Tibial artery (tissue), 4 donors: ENCODE data around the gene NDUFAF8.
A peak's percentile ranks its signal among the peaks of the same experiment; 100 is the strongest.

Experiments
- DNase-seq, 2 donors: peaks; one replicate each; pipeline ENCODE4 v3.0.0-alpha.2; 2019
- H3K27ac ChIP-seq, 2 donors: fragments of 200-600 bp; sonication (generic) in 1 of 2; 1 replicate in 1 of 2; 2 replicates in 1 of 2; pipeline ENCODE4 v1.5.1; 2018 to 2019; ENCODE audit warnings: mild to moderate bottlenecking in 1 of 2
- H3K27me3 ChIP-seq, 2 donors: fragments of 200-600 bp; sonication (generic) in 1 of 2; one replicate each; pipeline versions ENCODE4 v1.5.1 to v1.6.0; 2016 to 2019
- H3K36me3 ChIP-seq, 3 donors: fragments of 200-600 bp; sonication (generic) in 2 of 3; one replicate each; pipeline ENCODE4 v1.5.1; 2016 to 2019; ENCODE audit warnings: mild to moderate bottlenecking in 2 of 3
- H3K4me1 ChIP-seq, 4 donors: fragments of 200-600 bp; sonication (generic) in 2 of 4; 1 replicate in 3 of 4; 2 replicates in 1 of 4; pipeline ENCODE4 v1.5.1; 2016 to 2019
- H3K4me3 ChIP-seq, 2 donors: fragments of 200-600 bp; sonication (generic) in 1 of 2; 1 replicate in 1 of 2; 2 replicates in 1 of 2; pipeline ENCODE4 v1.5.1; 2018 to 2019; ENCODE audit warnings: mild to moderate bottlenecking in 2 of 2
- H3K9me3 ChIP-seq, 3 donors: fragments of 200-600 bp; sonication (generic) in 1 of 3; one replicate each; pipeline ENCODE4 v1.5.1; 2016 to 2019
- CTCF ChIP-seq, 2 experiments: fragments of 200-600 bp in 1 of 2; fragments of 450-650 bp in 1 of 2; IDR thresholded peaks; one replicate each; pipeline ENCODE4 v1.5.1; 2017 to 2019; ENCODE audit warnings: antibody characterized with exemption in 2 of 2, mild to moderate bottlenecking in 1 of 2, moderate library complexity in 1 of 2
- intact Hi-C: fragments of 100-400 bp; cut with DNase I; formaldehyde crosslinking; loops from one replicate; pipeline ENCODE4 v1.15.0; 2023; ENCODE audit warnings: low total_unique reads

The NDUFAF8 gene

GRCh38 chr17:81218459-81218858 lies 20.7 kb upstream of the NDUFAF8 start:
- TF ChIP-seq CTCF (IDR thresholded peaks at IDR 0.05): no peak
- intact Hi-C loops: no loop called here
- Histone ChIP-seq H3K36me3 (peaks cover 0 to 31% (median 0%) of the 10 kb centered on the region in 3 donors), H3K9me3 (no peaks in the 10 kb centered on the region), H3K4me1 (peaks cover 6 to 17% (median 16%) of the 10 kb centered on the region in 4 donors), H3K27me3 (no peaks in the 10 kb centered on the region), H3K27ac (no peak overlapping the region), H3K4me3 (no peak overlapping the region)
- DNase-seq: no peak

GRCh38 chr17:81218991-81219390 lies 20.1 kb upstream of the NDUFAF8 start:
- Histone ChIP-seq H3K4me3 (no peak overlapping the region), H3K27ac (no peak overlapping the region), H3K9me3 (no peaks in the 10 kb centered on the region), H3K4me1 (peaks cover 6 to 21% (median 20%) of the 10 kb centered on the region in 4 donors), H3K36me3 (peaks cover 0 to 31% (median 0%) of the 10 kb centered on the region in 3 donors), H3K27me3 (no peaks in the 10 kb centered on the region)
- no peak for TF ChIP-seq CTCF (IDR thresholded peaks at IDR 0.05)
- DNase-seq: no peak
- intact Hi-C loops: no loop called here

- TF ChIP-seq CTCF (IDR thresholded peaks at IDR 0.05): no peak
- no peak overlapping the region for H3K27ac ChIP-seq
- peaks cover 6 to 21% (median 21%) of the 10 kb centered on the region in 4 donors for H3K4me1 ChIP-seq
- no peak for DNase-seq
- intact Hi-C loops: no loop called here
- H3K4me3 ChIP-seq: no peak overlapping the region
- peaks cover 0 to 31% (median 0%) of the 10 kb centered on the region in 3 donors for H3K36me3 ChIP-seq
- H3K27me3 ChIP-seq: no peaks in the 10 kb centered on the region
- H3K9me3 ChIP-seq: no peaks in the 10 kb centered on the region
Measured at GRCh38 chr17:81219476-81220180, 19.5 kb upstream of the NDUFAF8 start.

GRCh38 chr17:81221371-81221841 lies 17.7 kb upstream of the NDUFAF8 start:
- no peak for DNase-seq
- no peaks in the 10 kb centered on the region for H3K9me3 ChIP-seq
- H3K27ac ChIP-seq: no peak overlapping the region
- no peak for TF ChIP-seq CTCF (IDR thresholded peaks at IDR 0.05)
- no peak overlapping the region for H3K4me3 ChIP-seq
- H3K4me1 ChIP-seq: peaks cover 6 to 21% (median 21%) of the 10 kb centered on the region in 4 donors
- H3K36me3 ChIP-seq: peaks cover 0 to 31% (median 0%) of the 10 kb centered on the region in 3 donors
- no peaks in the 10 kb centered on the region for H3K27me3 ChIP-seq
- intact Hi-C loops: no loop called here

GRCh38 chr17:81221842-81222619 lies 17.1 kb upstream of the NDUFAF8 start:
- no peak for DNase-seq
- Histone ChIP-seq H3K27me3 (no peaks in the 10 kb centered on the region), H3K27ac (peak overlapping the region; percentile 40 to 56), H3K4me3 (peak overlapping the region; percentile 64 to 86), H3K36me3 (peaks cover 0 to 27% (median 0%) of the 10 kb centered on the region in 3 donors), H3K4me1 (peaks cover 6 to 21% (median 21%) of the 10 kb centered on the region in 4 donors), H3K9me3 (no peaks in the 10 kb centered on the region)
- intact Hi-C loops: loop anchor here (2.0 kb wide), 1 partner anchor 17 kb away; the partner anchor contains the start of genes NDUFAF8 and TEPSIN
- no peak for TF ChIP-seq CTCF (IDR thresholded peaks at IDR 0.05)
